Suprapubic skin (tissue), 4 donors: ENCODE measurements around the gene ATP6AP1.
"Not testable (repeated sequence)": the region's sequence is repeated elsewhere in the genome, so short reads cannot be mapped to it uniquely, and the experiment has no call there.

ENCODE experiments used
- CTCF ChIP-seq, 2 donors: fragments of 200-600 bp in 1 of 2; fragments of 450-650 bp in 1 of 2; sonication (generic) in 1 of 2; IDR thresholded peaks; one replicate each; pipeline ENCODE4 v1.5.1; 2016 to 2019; ENCODE audit warnings: antibody characterized with exemption in 2 of 2, mild to moderate bottlenecking in 1 of 2, moderate library complexity in 1 of 2
- POLR2A ChIP-seq, 2 donors: fragments of 450-650 bp; IDR thresholded peaks; one replicate each; pipeline ENCODE4 v1.6.1; 2017; ENCODE audit warnings: antibody characterized with exemption in 2 of 2, mild to moderate bottlenecking in 2 of 2, moderate library complexity in 2 of 2
- POLR2AphosphoS5 ChIP-seq, 3 donors: sonication (generic); formaldehyde crosslinking; IDR thresholded peaks; one replicate each; pipeline ENCODE4 v1.6.1; 2017; ENCODE audit warnings: antibody characterized with exemption in 3 of 3

- TF ChIP-seq CTCF, POLR2AphosphoS5, POLR2A (IDR thresholded peaks at IDR 0.05): not testable (repeated sequence)
Measured at GRCh38 chrX:154388649-154389048, 39.8 kb upstream of the ATP6AP1 start.
